Posterior vena cava (tissue), 2 donors: ENCODE data around the gene PHACTR1. TPM values are rescaled to one million over a fixed set of nuclear protein-coding genes. Genes with fewer than 3 reads are reported as not detected.

Experiments
- DNase-seq: peaks from one replicate; pipeline ENCODE4 v3.0.0-alpha.2; 2020; ENCODE audit warnings: low spot score
- intact Hi-C, 2 donors: fragments of 100-400 bp; cut with DNase I; formaldehyde crosslinking; loops; one replicate each; pipeline versions ENCODE4 v1.14.1 to v1.14.2; 2022 to 2023
- total RNA-seq, 2 donors: library from RNA; stranded (reverse); fragmentation: NEBNext Ultra II Directional; extraction: Animal tissue kit (Norgen Biotek cat#: 25700); gene quantifications; one replicate each; pipeline ENCODE4 v1.2.1, GENCODE V29; 2021
- donor health status: DM: yes; HTN: yes; CAD: no.
- donor health status: DM: yes; HTN: yes; CAD: no.

The PHACTR1 gene
- total RNA-seq, 2 donors from 2014 or later: 6.6 to 9.0 TPM

DNA sequence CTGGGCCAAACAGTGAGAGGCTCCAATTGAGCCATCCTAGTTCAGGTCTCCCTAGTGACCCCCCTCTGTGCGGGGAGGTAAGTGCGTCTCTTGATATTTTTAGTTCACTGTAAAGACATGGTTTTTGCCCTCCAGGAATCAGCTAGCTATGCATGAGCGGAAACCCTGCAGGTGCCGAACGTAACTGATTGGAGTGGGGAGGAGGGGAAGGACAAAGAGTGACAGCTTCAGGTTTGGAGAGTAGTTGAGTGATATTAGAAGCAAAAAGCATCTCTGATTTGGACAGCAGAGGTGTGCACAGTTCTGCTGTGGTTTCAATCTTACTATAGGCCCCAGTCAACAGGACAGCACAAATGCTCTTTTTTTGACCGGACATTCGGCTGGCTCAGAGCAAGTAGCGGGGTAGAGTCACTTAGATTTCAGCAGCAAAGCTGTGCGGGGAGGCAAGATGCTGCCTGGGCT lies 580.0 kb downstream of the PHACTR1 start:
- DNase-seq: no peak
- intact Hi-C loops: no loop called here

DNA sequence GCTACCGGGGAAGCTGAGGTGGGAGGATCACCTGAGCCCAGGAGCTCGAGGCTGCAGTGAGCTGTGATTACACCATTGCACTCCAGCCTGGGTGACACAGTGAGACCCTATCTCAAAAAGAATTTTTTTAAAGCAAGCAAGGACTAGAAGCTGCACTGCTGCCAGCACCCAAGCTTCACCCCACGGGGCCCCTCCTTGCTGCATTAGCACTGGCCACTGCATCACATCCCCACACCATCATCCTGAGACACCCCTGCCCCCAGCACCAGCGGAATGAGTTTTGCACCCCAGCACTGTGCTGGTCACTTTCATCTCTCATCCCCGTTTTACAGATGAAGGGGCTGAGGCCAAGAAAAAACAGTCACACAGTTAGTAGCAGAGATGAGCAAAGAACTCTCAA lies 580.8 kb downstream of the PHACTR1 start:
- DNase-seq: no peak
- intact Hi-C loops: no loop called here

DNA sequence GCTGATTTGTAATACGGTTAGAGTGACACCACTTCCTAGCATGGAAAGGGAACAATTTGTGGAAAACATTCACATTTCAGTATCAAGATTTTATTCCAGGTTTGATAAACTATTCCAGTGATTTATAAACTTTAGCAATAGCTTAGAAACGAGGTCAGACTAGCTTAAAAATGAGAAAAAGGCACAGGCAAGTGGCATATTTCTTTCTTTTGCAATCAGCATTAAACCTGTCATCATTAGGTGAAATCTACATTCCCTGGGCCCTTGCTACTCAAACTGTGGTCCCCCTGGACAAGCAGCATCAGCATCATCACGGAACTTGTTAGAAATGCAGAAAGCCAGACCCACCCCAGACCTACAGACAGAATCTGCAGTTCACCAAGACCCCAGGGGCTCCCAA lies 581.9 kb downstream of the PHACTR1 start:
- intact Hi-C loops: no loop called here

DNA sequence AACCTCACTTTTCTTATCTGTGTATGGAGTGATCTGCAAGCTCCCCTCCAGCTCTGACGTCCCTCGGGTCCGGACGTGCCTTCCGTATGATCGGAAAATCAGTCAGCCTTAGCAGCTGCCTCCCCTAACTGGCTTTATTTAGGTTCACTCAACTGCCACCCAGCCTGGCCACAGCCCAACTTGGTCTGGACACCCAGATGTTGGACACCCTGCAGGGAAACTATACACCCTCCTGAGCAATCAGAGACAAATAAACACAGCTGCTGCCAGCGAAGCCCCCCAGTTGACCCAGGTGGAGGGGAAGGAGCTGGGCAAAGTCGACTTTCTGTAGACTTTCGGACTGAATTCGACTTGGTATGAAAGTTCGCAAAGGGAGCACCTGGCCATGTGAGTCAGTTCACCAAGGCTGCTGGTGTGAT lies 582.8 kb downstream of the PHACTR1 start:
- intact Hi-C loops: no loop called here
- no peak for DNase-seq

More for the DNA sequence above, 581.9 kb downstream of the PHACTR1 start:
- DNase-seq: no peak

DNA sequence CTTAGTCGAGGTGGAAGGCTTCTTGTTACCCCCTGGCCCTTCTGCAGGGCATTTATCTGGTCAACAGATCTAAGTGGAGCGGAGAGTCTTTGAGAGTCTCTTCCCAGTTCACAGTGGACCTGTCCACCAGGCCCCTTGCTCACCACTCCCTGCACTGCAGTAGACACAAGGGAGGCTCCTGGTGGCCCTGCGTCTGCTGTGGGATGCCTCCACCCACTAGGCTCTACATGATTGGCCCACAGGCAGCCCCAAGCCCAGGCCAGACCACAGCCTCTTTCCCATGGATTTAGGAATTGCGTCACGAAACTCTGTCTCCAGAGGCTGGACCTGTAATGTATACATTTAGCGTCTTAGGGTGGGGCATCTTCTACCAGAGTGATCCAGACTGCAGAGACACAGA lies 583.4 kb downstream of the PHACTR1 start:
- DNase-seq: no peak
- intact Hi-C loops: no loop called here

DNA sequence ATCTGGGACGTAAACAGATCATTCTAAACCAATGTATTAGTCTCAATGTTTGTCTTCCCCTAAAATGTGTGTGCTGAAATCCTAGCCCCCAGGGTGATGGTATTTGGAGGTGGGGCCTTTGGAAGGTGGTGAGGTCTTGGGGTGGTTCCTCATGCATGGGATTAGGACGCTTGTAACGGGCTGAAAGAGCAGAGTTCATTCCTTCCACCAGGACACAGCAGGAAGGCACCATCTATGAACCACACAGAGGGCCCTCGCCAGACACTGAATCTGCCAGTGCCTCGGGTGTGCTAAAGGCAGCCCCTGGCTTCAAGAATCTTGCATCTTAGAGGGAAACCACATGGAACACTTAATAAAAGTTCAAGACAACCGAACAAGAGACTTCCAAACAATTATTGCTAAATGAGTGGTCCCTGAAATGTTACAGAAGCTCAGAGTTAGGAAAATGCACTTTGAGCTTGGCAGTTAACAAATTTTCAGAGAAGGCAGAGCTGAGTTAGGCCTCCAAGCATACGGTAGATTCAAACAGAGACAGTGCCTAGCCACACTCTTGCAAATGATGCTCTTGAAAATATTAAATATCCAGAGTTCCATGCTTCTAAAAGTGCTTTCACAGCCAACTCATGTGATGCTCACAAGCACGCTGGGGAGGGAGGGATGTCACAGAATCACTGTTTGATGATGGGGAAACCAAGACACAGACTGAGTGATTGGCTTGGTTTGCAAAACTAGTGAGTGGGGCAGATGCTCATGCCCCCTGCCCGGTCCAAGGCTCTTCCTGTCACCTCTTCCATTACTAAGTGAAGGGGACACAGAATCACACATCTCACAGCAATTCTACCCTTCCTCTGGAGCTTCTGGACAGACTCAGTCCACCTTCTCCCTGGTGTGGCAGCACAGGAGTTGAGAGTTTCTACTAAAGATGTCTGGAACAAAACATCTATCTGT lies 584.4 kb downstream of the PHACTR1 start:
- intact Hi-C loops: no loop called here
- no peak for DNase-seq

DNA sequence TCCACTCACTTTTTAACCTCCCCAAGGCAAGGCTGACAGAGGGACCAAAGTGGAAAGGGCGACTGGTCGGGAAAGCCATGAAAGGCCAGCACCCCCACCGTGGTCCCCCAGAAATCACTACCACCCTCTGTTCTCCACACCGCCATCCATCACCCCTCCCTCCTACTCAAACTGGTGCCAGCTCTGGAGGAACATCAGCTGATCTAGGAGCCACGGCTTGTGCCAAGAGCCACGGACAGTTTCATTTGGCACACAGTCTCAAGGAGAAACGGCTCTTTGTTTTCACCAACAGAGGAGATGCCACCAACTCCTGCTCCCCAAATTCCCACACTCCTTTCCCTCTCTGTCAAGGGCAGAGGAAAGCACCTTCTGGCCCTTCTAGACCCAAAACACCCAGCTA lies 585.7 kb downstream of the PHACTR1 start:
- intact Hi-C loops: no loop called here
- DNase-seq: no peak

DNA sequence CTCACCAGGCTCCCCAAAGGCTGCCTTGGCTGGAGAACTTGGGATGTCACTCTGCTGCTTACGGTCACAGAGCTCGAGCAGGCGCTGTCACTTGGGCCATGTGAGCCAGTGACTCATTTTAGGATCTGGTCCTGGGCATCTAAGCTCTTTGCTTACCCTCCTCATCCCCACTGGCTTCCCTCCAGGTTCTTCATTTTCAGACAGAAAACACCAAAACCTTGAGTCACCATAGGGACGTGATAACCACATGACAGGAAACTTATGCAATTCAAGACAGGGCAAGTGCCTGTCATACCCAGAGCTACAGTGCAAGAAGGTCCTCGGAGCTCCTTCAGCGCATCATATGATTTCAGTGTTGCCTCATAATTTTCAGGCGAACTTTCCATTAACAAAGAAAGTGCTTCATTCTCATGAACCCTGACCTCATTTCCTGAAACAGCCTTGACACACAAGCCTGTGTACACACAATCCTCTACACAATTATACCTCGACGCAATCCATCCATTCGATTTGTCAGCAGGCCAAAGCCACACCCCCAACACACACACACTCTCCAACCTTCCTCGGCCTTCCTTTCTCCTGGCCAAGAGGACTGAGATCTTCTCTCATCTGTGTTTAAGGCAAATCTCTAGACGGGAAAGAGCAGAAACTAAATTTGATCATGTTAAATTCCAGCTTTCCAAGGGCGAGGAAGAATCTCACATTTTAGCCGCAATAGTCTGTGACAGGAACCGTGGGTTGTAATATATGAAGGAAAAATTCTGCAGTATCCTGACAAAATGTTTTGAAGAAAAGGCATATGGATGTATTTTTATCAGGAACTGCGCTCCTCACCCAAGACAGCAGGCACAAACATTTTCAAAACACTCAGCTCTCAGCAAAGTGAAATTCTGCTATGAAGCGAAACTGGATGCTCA lies 586.4 kb downstream of the PHACTR1 start:
- intact Hi-C loops: no loop called here
- peak; percentile 90 for DNase-seq

DNA sequence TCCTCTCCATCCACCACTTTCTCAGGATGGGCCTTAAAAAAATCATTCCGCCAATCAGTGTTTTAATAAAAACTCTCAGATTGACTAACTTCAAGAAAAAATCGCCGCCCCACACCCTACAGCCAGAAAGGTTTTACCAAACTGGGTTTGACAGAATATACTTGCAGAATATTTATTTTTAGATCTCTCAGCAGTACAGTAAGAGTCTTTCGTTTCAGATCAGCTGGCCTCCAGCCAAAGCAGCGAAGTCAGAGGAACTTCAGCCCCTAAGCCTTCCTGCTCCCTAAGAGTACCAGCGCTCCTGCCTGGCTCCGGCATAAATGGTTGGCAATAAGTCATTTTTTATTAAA lies 587.1 kb downstream of the PHACTR1 start:
- intact Hi-C loops: no loop called here
- DNase-seq: peak; percentile 87

DNA sequence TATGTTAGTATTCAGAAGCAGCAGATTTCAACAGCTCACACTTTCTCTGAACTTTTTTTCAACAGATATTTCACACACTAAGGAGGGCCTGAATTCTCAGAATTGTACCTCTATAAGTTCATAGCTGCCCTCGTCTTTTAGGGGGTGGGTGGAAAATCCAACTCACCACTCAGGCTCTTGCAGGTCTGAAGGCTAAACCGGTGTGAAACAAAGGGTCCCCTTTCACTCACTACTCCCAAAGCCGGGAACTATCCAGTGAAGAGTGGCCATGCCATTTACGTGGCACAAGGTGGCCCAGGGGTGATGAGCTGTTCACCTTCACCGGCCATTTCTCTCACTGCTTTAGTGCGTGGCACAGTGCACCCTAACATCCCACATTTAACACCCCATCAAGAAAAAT lies 587.5 kb downstream of the PHACTR1 start:
- intact Hi-C loops: no loop called here
- no peak for DNase-seq

DNA sequence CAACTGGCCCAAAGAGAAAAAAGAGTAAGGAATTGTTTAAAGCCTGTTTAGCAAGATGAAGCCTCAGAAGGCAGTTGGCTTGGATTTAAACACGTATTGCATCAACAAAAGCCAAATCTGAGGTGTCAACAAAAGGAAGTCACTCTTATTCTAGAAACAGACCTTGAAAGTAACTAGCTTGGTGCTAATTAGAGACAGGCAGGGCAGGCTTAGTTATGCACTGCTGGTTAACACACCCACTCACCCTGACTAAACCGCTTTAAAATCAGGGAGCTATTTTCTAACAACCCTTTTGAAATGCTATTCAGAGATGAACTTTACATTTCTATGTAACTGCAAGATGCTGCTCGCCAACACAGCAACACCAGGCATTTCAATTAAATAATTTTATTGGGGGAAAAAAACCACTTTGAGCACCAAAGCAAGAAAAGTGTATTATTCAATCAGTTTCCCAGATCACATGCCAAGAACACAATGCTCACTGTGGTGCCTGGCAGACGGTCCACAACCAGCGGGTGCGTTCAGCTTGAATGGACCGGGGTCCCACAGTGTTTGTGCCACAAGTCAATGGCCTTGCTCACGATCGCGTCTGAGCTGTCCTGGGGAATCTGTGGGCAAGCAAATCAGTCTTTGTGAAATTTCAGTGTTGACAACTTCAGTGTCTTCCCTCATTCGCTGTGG lies 588.2 kb downstream of the PHACTR1 start:
- intact Hi-C loops: no loop called here
- DNase-seq: no peak

DNA sequence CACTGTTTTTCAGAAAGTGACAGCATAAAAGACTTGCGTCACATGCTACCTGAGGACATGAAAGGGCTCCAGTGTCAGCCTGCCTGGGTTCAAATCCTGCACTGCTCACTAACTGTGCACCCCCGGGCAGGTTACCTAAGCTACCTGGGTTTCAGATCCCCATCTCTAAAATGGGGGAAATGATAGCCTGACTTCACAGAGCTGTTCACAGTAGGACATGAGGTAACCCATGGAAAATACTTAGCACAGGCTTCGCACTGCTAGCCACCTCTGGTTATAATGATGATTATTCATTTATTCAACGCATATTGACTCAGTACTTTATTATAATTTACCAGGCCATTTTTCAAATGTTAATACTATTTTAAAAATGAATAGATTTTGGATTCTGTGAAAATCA lies 588.7 kb downstream of the PHACTR1 start:
- no peak for DNase-seq
- intact Hi-C loops: no loop called here

DNA sequence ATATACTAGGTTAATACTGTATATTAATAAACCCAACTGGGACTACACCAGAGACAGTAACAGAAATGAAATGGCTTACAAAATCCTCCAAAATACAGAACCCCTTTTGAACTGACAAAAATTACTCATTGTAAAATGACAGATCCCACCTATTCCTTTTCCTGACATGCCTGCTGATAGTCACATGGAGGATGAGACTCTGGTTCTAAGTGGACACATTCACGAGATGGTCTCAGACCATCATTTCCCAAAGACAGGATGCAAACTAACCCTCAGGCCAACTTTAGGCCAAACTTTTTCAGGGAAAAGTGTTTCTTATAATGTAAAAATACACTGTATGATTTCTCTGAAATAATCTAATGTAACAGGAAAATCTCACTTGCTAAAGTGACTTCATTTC lies 589.2 kb downstream of the PHACTR1 start:
- DNase-seq: no peak
- intact Hi-C loops: no loop called here

DNA sequence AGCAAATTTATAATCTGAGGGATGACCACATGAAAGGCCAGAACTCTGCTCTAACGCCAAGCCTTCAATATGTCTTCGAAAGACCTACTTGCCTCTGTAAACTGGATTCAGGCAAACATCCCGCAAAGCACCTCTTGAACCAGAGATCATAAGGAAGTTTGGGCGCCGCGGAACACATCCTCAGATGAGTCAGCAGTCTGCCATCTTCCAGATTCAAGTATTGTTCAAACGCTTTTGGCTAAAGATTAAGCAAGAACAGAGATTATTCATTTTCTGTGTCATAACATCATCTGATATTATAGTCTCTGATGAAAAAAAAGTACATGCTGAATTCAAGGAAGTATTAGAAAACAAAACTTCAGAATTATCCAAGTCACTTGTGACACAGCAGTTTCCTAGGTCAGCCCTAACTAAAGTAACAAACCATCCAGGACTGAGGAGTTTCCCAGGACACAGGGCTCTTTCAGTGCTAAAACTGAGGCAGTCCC lies 591.0 kb downstream of the PHACTR1 start:
- intact Hi-C loops: no loop called here
- no peak for DNase-seq

DNA sequence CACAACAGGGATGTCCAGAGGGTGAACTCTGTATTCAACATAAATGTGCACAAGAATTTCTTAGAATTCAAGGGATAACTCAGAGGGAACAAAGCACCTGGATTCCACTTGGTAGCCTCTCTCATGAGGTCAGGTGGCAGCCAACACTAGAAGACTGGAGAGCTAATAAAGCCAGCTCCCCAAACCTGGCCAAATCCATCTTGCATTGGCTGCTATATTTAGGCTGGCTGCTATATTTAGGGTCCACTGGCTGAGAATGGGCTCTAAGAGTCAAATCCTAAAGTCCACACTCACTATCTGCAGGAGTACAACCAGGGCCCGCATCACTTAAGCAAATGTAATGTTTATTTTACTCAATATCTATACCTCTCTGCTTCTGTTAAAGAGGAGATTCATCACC lies 591.8 kb downstream of the PHACTR1 start:
- no peak for DNase-seq
- intact Hi-C loops: no loop called here

DNA sequence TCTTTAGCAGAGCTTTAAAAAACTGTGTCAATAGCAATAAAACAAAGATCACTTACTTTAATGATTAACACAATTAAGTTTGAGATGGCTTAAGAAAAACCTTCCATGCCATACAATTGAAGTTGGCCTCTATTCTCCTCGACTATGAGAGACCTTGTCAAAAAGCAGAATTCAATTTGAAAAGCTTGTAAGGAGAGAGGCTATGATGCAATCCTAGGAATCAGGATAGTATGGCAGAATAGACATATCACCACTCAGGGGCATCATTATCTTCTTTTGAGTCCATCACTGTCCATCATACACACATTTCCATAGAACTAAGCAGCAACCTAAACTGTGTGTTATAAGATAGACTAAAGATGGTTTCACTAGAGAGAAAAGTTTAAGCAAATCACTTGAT lies 594.6 kb downstream of the PHACTR1 start:
- DNase-seq: no peak
- intact Hi-C loops: no loop called here

DNA sequence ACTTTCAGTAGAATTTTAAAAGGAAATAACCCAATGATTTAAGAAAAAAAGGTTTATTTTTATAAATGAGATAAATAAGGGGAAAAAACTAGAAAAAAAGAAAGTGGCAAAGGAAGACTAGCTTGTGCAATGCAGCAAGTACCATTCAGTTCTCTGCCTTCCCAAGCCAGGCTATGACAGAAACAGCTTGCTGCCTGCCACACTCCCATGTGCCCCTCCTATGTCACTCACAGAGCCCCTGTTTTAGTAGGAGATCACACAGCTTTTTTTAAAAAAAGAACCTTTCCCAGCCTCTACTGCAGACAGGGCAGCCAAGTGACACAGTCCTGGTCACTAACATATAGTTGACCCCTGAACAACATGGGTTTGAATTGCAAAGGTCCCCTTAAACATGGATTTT lies 598.2 kb downstream of the PHACTR1 start:
- DNase-seq: no peak
- intact Hi-C loops: no loop called here

DNA sequence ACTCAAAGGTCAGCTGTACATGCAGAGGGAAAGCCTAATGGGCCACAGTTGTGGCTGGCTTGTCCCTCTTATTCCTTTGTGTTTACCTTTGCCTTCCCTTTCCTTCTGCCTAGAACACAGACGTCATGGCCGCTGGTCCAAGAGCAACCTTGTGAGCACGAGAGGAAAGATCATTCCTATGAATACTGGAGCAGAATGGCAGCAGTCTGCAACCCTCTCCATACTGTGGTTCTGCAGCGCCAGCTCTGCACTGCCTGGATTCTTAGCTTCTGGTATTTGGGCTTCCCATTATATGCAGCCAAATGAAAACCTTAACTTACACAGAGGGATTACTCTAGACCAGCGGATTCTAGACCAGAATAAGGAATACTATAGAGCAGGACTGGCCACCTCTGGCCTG lies 599.3 kb downstream of the PHACTR1 start:
- intact Hi-C loops: no loop called here
- DNase-seq: no peak

DNA sequence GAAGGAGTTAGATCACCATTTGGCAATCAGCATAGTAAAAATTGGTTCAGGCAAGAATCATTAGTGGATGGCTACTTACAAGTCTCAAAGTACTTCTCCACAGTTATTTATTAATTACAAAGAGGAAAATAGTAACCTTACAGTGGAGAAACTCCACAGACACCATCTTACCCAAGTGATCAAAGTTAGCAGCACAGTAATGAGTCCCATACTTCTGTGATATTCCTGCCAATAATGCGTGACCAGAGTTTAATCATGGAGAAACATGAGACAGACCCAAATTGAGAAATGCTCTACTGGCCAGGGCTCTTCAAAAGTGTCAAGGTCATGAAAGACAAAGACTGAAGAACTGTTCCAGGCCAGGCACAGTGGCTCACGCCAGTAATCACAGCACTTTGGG lies 602.3 kb downstream of the PHACTR1 start:
- no peak for DNase-seq
- intact Hi-C loops: no loop called here
